ENCODE results near the gene ILK.

Gene ILK

DNA sequence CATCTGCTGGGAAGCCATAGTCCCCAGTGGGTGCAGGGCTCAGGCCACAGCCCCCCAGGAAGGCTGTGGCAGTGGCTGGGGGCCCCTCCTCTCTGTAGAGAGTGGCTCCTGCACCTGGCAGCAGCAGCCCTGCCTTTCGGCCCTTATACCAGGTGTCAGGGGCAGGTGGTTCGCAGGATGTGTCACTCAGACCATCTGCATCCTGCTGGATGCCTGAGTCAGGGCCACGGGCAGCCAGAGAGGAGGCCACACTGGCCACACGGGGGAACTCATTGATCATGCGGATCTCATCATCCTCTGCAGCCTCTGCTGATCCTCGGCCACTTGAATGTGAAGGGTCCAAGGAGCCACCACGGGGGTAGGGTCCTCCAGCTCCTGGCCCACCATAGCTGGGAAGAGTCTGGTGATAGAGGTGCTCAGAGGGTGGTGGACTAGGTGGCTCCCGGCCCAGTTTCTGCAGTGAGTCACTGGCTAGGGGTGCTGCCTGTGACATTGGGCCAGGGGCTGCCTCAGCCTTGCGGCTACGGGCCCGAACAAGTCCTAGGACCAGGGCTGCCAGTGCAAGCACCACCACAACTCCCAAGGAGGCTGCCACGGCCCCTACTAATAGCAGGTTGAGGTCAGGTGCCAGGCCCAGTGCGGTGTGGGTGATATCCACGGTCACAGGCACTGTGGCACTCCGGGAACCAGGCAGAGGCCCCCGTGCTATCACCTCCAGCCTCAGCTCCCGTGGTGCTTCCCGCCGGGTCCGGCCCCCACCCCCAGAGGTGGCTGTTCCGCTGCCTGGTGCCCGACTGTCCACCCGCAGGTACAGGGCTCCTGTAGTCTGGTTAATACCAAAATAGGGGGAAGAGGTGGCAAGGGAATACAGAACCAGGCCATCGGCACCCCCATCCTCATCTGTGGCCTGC is 18.9 kb downstream of the ILK start:
- no peak for DNase-seq

DNA sequence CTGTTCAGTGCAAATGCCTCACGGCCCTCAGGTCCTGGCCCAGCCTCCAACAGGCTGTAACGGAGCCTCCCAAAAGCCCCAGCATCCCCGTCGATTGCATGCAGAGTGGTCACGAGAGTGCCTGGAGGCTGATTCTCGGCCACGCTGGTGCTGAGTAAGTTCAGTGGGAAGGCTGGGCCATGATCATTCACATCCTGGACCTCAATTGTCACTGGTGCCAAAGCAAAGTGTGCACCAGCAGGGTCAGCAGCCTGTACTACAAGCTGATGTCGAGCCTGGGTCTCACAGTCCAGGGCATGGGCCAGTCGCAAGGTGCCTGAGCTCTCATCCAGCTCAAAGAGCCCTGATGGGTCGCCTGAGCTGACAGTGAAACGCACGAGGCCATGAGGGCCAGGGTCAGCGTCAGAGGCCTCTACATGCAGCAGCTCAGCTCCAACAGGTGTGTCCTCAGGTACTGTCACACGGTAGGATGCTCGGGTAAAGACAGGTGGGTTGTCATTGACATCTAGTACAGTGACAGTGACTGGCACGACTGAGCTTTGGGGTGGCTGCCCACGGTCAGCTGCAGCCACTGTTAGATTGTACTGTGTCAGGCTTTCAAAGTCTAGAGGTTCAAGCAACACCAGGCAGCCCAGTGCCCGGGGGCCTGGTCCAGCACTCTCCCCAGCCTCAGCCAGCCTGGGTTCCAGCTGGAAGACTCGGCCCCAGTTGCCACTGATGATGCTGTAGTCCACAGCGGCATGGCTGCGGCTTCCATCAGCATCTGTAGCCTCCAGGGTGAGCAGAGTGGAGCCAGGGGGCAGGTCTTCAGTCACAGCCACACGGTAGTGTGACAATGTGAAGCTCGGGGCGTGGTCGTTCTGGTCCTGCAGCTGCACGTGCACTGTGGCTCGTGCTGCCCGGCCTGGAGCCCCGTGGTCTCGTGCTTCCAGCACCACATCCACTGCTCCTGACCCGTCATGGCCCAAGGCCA is 20.1 kb downstream of the ILK start:
- no peak for DNase-seq

DNA sequence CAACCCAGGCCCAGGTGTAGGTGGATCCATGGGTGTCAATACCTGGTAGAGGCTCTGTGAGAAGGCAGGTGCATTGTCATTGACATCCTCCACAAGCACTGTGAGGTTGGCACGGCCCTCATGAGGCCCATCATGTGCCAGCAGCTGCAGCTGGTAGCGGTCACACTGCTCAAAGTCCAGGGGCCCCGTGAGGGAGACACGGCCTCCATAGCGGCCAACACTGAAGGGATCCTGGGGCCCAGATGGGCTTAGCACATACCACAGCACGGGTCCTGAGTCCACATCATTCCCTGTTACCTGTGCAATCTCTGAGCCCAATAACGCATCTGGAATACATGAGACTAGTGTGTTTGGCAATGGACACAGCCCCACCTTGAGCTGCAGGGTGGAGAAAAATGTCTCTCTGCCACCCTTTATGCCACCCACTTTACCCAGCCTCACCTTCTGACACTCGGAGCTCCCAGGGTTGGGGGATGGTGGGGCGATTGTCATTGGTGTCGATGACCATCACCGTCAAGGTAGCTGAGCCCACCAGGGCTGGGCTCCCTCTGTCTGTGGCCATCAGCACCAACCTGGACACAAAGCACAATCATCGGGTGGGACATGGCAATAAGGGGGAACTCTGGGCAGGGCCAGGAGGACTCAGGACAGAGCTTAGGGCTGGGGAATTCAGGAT is 21.7 kb downstream of the ILK start:
- no peak for DNase-seq

DNA sequence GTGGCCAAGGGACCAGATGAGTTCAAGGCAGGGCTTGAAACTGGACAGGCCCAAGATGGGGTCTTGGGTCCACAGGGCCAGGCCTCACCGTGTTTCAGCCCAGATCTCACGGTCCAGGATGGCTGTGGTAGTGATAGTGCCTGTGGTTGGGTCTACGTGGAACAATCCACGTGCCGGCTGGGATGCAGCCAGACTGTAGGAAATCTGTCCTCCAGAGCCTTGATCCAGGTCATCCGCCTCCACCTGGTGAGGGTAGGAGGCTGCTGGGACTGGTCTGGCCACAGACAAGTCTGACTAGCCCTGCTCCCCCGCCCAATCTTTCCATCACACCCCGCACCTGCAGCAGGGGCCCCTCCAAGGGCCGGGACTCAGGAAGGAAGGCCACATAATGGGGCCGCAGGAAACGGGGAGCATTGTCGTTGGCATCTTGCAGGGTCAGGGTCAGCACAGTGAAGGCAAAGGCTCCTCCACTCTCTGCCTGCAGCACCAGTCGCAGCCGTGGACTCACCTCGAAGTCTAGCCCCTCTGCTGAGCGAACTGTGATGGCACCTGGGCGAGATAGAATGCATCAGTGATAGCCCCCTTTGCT is 22.4 kb downstream of the ILK start:
- DNase-seq, result no peak

DNA sequence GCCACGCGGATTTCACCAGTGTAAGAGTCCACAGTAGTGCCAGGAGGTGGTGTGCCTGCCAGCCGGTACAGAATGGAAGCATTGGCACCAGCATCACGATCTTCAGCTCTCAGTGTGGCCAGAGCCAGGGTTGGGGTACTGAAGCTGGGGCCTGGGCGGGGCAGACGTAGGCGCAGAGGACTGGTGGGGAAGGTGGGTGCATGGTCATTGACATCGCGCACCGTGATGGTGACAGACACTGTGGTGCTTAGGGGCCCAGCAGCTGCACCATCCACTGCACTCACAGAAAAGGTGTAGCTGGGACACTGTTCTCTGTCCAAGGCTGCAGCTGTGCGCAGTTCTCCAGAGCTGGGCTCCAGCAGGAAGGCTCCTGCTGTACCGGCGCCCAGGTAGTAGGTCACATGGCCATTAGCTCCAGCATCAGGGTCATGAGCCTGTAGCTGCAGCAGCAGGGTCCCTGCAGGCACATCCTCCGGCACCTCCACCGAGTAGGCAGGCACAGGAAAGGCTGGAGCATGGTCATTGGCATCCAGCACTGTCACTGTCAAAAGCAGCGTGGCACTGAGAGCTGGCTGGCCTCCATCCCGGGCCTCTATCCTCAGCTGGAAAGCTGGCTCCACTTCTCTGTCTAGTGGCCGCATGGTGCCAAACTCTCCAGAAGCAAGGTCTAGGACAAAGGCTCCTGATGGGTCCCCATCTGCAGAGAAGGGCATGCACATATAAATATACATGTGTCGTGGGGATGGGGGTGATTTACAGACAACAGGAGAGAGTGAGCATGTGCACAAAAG is 23.6 kb downstream of the ILK start:
- DNase-seq, result no peak

DNA sequence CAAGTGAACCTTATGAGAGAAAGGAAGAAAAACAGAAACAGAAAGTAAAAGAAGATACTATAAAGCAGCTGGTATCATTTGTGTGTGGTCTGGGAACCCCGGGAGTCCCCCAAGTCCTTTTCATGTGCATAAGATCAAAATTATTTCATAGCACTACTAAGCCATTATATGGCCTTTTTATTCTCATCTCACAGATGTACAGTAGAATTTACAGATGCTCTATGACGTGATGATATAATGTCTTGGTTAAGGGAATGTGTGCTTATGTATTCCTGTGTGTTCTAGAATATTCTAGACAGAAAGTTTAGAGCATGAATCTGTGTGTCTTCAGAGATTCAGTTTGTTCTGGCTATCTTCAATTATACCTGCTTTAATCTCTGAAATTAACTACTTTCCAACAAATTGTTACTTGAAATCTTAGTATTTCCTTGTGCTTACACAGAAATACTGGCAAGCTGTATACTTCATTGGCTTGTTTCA is 24.2 kb downstream of the ILK start:
- DNase-seq, result peak; percentile 36 to 54 (median 43)

DNA sequence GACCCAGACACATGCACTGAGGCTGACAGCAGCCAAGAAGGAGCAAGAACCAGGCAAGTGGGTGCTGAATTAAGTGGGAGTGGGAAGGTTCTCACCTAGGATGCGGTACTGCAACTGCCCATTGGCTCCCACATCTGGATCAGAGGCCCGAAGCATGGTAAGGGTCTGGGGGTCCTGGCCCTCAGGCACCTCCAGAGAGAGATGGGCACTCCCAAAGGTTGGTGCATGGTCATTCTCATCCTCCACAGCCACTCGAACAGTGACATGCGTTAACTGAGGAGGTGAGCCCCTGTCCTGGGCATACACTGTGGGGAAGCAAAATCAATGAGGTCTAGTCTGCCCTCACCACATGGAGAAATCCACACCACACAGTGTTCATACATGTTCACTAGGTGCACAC is 25.0 kb downstream of the ILK start:
- DNase-seq, result no peak

DNA sequence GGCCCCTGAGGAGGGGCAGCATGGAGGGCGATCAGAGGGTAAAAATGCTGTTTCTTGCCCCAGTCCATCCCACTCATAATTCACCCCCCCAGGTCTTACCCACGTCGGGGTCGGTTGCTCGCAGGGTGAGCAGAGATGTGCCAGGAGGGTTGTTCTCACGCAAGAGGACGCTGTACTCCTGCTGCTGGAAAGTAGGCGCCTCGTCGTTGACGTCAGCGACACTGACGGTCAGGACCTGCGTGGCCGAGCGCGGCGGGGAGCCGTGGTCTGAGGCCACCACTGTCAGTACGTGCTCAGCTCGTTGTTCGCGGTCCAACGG is 26.0 kb downstream of the ILK start:
- no peak for DNase-seq

DNA sequence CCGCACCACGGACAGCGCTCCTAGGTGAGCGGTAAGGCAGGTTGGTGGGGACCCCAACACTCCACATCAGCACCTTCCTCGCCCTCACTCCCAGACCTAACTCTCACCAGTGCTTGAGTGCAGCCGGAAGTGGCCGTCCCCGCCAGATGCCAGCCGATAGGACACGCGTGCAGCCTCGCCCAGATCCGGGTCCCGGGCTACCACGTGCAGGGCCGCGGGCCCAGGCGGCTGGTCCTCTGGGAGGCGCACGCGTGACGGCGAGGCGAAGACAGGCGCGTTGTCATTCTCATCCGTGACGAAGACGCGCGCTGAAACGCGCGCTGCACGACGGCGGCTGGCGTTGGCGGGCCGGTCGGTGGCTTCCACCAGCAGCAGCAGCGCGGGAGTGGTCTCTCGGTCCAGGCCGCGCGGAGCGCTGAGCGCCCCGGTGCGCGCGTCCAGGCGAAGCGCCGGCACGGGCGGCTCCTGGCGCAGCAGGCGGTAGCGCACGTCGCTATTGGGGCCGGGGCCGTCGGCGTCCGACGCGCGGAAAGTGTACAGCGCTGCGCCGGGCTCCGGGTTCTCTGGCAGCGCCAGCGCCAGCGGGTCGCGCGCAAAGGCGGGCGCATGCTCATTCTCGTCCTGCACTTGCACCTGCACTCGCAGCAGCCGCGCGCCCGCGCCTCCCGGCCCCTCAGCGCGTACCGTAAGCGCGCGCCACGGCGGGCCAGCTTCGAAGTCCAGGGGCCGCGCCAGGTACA is 26.5 kb downstream of the ILK start:
- no peak for DNase-seq

DNA sequence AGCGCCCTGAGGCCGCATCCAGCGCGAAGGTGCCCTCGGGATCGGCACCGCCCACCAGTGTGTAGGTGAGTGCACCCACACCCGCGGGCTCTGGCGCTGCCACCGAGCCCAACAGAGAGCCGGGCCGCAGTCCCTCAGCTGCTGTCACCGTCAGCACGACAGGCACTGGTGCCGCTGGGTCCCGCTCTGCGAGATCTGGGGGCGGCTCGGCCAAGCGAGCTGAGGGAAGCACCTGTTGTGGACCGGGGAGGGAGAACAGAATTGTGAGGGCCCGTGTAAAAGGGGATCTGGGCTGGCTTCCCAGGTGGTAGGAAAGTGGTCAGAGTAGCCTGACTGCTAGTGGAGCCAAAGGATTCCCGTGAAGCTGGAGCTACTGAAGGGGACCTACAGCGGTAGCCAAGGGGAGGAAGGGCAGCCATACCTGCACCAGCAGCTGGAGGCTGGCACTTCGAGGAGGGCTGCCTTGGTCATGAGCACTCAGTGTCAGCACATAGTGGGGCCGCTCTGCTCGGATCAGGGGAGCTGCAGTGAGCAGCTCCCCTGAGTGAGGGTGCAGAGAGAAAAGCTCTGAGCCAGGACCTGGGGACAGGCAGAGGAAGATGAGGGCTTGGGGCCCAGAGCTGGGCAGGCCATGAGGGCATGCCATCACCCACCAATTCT is 27.2 kb downstream of the ILK start:
- no peak for DNase-seq

DNA sequence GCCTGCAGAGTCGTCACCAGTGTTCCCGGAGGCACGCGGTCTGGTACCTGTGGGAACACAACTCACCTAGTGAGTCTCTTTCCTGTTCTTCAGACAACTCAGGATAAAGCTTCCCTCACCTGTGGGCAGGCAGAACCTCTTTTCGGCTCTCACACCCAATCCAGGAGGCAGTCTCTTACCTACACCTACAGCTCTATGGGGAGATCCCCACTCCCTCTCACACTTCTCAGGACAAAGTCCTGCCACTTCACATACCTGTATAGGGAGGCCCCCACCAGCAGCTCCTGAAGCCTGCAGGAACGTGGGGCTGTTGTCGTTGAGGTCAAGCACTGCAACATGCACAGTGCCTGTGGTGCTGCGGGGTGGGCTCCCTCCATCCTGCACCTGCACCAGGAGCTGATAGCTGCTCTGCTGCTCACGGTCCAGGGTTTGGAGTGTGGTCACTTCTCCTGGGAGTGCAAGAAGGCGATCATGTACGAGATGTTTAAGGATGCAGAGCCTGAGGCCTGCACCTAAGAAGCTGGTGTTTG is 27.9 kb downstream of the ILK start:
- DNase-seq, result no peak

DNA sequence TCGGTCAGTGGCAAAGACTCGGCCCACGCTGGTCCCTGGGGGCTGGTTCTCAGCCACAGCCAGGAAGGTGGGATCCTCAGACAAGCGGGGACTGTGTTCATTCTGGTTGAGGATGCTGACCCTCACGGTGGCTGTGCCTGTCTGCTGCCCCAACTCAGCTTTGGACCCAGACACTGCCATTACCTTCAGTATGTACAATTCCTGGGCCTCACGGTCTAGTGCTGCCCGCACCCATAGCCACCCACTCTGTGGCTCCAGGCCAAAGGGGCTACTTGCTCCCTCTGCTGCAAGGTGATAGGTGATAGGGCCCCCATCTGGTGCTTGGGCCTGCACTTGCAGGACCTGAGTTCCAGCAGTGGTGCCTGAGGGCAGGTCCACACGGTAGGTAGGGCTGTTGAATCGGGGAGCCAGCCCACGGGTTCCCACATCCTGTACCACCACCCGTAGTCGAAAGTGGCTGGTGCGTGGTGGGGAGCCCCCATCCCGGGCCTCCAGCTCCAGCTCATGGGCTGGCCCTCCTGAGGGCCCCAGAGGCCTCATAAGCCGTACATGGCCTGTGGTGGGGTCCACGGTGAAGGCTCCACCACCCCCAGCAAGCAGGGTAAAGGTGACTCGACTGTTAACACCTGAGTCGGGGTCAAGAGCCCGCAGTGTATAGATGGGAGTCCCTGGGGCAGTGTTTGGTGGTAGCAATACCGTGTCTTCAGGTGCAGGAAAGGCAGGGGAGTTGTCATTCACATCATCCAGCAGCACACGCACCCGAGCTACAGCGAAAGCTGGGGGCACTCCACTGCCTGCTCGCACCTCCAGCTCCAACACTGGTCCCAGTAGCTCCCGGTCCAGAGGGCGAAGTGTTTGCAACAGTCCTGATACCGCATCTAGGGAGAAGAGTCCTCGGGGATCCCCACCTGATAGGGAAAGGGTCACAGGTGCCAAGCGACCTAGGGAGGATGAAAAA is 28.8 kb downstream of the ILK start:
- DNase-seq, result no peak

DNA sequence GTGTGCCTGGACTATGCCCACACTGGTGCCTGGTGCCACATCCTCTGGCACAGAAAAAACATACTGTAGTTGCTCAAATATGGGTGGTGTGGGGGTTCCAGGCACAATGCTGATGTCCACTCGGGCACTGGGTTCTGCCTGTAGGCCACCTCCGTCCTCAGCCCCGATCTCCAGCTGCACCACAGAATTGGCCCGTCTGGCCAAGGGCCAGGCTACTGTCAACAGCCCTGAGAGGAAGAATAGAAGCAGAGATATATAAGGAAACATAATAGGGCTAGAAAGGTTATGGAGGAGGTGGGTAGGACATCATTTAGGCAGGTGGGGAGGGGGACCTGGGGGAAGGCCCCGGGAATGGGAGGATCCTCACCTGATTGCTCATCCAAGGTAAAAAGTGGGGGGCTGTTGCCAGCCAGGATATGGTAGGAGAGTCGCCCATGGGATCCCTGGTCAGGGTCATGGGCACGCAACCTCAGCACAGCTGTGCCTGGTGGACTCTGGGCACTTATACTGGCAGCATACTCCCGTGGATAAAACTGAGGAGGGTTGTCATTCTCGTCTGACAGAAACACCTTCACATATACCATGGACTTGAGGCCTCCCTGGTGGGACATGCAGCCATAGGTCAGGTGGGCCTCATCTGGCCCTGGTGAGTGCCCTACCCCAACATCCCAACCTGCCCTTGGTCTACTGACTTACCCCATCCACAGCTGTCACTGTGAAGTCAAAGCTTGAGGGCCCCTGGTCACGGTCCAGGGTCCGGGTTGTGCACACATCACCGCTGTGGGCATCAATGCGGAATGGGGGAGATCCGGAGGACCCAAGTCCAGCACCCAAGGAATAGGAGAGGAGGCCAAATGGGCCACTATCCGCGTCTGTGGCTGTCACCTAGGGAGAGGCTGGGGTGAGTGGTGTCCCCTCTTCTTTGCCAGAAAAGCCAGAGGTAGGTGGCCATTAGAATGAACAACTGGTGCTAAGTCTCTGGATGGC is 30.1 kb downstream of the ILK start:
- no peak for DNase-seq

DNA sequence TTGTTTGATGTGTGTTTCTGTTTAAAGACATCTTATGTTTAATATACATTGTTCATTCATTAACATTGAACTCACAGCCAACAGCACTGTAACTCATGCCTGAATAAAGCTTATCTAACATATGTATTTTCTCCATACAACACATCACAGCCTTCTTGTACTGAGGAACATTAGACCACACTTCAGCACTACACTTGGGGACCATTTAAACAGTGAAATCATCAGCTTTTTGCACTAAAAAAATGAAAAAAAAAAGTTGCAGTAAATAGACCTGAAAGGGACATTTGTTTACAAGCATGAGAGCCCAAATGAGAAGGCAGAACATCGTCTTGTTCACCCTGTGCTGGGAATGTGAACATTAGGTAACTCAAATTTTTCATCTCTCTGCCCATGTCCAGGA is 31.0 kb downstream of the ILK start:
- DNase-seq, result no peak

DNA sequence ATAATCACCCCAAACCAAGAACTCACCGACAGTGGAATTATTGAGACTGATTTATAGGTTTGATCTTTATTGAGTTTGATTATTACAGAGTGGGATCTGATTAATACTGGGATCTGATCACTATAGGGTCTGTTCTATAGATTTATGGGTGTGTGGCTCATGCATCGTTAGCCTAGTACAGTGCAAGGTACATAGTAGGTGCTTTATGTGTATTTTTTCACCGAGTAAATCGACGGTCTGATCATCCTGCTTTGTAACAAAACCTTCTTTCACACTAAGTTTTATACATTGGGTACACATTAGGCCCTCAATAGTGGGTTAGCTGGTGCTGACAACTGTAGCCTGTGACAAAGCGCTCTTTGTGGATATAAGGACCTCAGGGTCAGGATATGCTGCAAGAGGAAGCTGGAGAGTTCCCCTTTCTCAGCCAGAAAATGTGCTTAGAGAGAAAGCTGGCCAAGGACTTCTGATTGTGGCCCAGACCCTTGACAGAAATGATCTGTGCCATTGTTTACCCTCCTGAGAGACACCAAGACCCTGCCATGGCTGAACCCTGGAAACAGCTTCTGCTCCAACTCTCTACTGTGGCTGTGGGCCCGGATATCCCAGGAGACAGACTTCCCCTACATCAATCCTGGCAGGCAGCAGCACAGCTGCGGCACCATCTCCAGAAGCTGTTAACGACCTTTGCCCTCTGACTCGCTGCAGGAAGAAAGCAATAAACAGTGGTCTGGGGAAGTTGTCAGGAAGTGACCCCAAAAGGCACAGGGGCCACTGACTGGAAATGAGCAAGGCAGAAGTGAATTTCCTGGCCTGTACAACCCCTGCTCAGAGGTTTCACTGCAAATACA is 31.7 kb downstream of the ILK start:
- DNase-seq, result peak; percentile 70 to 76 (median 76)

DNA sequence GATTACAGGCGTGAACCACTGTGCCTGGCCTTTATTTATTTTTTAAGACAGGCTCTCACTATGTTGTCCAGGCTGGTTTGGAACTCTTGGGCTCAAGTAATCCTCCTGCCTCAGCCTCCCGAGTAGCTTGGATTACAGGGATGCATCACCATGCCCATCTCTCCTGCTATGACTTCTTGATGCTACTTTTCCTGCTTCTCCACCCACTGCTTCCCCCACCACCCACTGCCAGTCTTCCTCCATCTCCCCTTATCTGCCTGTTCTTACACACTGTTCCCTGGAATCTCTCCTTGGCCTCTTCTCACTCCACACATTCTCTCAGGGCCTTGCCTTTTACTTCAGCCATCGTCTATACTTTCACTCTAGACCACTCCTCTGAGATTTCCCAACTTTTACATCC is 32.9 kb downstream of the ILK start:
- DNase-seq, result no peak

DNA sequence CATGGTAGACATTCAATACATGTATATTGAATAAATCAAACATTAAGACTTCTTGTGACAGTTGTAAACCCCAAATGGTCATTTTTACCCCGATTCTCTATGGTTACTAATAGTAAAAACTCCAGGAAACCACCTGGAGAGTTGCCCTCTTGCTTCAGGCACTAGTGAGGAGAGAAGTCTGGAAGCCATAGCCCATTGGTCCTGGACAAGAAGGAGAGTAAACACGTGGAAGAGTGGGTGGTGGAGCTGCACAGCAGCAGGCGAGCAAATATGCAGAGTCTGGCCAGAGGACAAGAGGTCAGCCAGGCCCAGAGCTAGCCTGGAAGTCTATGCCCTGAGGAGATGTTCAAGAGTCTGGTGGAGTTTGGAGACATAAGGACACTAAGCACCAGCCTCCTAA is 34.3 kb downstream of the ILK start:
- DNase-seq, result no peak

Measured in suppressor macrophage treated with lipopolysaccharide for 1 hour (primary cell).